Measurements from ENCODE around the gene BCL7A. TPM values are rescaled to one million over a fixed set of nuclear protein-coding genes. Genes with fewer than 3 reads are reported as not detected.

The BCL7A gene
- total and polyA plus RNA-seq, 2 of the 8 experiments (the other 6 are each of a cell fraction or from before 2014, with no cell fraction given), result 11.9 to 12.7 TPM

- TF ChIP-seq, protein P1, sequence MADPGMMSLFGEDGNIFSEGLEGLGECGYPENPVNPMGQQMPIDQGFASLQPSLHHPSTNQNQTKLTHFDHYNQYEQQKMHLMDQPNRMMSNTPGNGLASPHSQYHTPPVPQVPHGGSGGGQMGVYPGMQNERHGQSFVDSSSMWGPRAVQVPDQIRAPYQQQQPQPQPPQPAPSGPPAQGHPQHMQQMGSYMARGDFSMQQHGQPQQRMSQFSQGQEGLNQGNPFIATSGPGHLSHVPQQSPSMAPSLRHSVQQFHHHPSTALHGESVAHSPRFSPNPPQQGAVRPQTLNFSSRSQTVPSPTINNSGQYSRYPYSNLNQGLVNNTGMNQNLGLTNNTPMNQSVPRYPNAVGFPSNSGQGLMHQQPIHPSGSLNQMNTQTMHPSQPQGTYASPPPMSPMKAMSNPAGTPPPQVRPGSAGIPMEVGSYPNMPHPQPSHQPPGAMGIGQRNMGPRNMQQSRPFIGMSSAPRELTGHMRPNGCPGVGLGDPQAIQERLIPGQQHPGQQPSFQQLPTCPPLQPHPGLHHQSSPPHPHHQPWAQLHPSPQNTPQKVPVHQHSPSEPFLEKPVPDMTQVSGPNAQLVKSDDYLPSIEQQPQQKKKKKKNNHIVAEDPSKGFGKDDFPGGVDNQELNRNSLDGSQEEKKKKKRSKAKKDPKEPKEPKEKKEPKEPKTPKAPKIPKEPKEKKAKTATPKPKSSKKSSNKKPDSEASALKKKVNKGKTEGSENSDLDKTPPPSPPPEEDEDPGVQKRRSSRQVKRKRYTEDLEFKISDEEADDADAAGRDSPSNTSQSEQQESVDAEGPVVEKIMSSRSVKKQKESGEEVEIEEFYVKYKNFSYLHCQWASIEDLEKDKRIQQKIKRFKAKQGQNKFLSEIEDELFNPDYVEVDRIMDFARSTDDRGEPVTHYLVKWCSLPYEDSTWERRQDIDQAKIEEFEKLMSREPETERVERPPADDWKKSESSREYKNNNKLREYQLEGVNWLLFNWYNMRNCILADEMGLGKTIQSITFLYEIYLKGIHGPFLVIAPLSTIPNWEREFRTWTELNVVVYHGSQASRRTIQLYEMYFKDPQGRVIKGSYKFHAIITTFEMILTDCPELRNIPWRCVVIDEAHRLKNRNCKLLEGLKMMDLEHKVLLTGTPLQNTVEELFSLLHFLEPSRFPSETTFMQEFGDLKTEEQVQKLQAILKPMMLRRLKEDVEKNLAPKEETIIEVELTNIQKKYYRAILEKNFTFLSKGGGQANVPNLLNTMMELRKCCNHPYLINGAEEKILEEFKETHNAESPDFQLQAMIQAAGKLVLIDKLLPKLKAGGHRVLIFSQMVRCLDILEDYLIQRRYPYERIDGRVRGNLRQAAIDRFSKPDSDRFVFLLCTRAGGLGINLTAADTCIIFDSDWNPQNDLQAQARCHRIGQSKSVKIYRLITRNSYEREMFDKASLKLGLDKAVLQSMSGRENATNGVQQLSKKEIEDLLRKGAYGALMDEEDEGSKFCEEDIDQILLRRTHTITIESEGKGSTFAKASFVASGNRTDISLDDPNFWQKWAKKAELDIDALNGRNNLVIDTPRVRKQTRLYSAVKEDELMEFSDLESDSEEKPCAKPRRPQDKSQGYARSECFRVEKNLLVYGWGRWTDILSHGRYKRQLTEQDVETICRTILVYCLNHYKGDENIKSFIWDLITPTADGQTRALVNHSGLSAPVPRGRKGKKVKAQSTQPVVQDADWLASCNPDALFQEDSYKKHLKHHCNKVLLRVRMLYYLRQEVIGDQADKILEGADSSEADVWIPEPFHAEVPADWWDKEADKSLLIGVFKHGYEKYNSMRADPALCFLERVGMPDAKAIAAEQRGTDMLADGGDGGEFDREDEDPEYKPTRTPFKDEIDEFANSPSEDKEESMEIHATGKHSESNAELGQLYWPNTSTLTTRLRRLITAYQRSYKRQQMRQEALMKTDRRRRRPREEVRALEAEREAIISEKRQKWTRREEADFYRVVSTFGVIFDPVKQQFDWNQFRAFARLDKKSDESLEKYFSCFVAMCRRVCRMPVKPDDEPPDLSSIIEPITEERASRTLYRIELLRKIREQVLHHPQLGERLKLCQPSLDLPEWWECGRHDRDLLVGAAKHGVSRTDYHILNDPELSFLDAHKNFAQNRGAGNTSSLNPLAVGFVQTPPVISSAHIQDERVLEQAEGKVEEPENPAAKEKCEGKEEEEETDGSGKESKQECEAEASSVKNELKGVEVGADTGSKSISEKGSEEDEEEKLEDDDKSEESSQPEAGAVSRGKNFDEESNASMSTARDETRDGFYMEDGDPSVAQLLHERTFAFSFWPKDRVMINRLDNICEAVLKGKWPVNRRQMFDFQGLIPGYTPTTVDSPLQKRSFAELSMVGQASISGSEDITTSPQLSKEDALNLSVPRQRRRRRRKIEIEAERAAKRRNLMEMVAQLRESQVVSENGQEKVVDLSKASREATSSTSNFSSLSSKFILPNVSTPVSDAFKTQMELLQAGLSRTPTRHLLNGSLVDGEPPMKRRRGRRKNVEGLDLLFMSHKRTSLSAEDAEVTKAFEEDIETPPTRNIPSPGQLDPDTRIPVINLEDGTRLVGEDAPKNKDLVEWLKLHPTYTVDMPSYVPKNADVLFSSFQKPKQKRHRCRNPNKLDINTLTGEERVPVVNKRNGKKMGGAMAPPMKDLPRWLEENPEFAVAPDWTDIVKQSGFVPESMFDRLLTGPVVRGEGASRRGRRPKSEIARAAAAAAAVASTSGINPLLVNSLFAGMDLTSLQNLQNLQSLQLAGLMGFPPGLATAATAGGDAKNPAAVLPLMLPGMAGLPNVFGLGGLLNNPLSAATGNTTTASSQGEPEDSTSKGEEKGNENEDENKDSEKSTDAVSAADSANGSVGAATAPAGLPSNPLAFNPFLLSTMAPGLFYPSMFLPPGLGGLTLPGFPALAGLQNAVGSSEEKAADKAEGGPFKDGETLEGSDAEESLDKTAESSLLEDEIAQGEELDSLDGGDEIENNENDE (IDR thresholded peaks at IDR 0.05; ENCODE audit: insufficient replicate concordance, low read length), result no peak
- TF ChIP-seq MAFK (IDR thresholded peaks at IDR 0.05; ENCODE audit: low read depth, low read length), result no peak
- TF ChIP-seq ATF3 (IDR thresholded peaks at IDR 0.05; ENCODE audit: insufficient read depth, low read depth, low read length), result no peak
These were observed 43.3 kb downstream of the BCL7A start (continued) for GRCh38 chr12:122064780-122065588.
